HepG2 (cell line): ENCODE data around the gene SETD1A. TPM values are rescaled to one million over a fixed set of nuclear protein-coding genes. Genes with fewer than 3 reads are reported as not detected.

Experiments
- CBX1 ChIP-seq: IDR thresholded peaks from one replicate; pipeline ENCODE4 v1.6.1; 2016; ENCODE audit warnings: antibody characterized with exemption, low read depth
- SAP130 ChIP-seq: IDR thresholded peaks from 2 replicates; pipeline ENCODE4 v1.6.1; 2016; ENCODE audit warnings: low read depth
- SMAD3 ChIP-seq: sonication (generic); formaldehyde crosslinking; IDR thresholded peaks from 2 replicates; pipeline ENCODE4 v1.4.0; 2020; ENCODE audit warnings: missing genetic modification reagents
- SOX13 ChIP-seq, 3 experiments: fragments of 450-650 bp in 1 of 3; sonication (generic) in 1 of 3; formaldehyde crosslinking in 1 of 3; IDR thresholded peaks in 2 of 3; conservative IDR thresholded peaks in 1 of 3; 2 replicates each; pipeline versions ENCODE4 v1.5.0 to v1.6.1; 2016 to 2020; ENCODE audit warnings: antibody characterized with exemption in 1 of 3, mild to moderate bottlenecking in 1 of 3, missing compliant biosample characterization in 1 of 3, missing genetic modification reagents in 1 of 3, moderate library complexity in 1 of 3
- STAT6 ChIP-seq: sonication (generic); formaldehyde crosslinking; IDR thresholded peaks from 2 replicates; pipeline ENCODE4 v1.4.0; 2020; ENCODE audit warnings: missing genetic modification reagents, mild to moderate bottlenecking, borderline replicate concordance
- WIZ ChIP-seq: sonication (generic); formaldehyde crosslinking; IDR thresholded peaks from 2 replicates; pipeline ENCODE4 v1.5.1; 2020; ENCODE audit warnings: mild to moderate bottlenecking, missing genetic modification reagents
- ZBTB37 ChIP-seq: sonication (generic); formaldehyde crosslinking; IDR thresholded peaks from 2 replicates; pipeline ENCODE4 v1.4.0; 2020; ENCODE audit warnings: mild to moderate bottlenecking, missing genetic modification reagents
- ZBTB40 ChIP-seq, 2 experiments: fragments of 450-650 bp in 1 of 2; sonication (generic) in 1 of 2; formaldehyde crosslinking in 1 of 2; IDR thresholded peaks; 2 replicates each; pipeline versions ENCODE4 v1.6.1 to v1.8.0; 2016 to 2022; ENCODE audit warnings: antibody characterized with exemption in 1 of 2, mild to moderate bottlenecking in 1 of 2, missing genetic modification reagents in 1 of 2
- ZNF160 ChIP-seq: sonication (generic); formaldehyde crosslinking; IDR thresholded peaks from 2 replicates; pipeline ENCODE4 v1.8.0; 2022; ENCODE audit warnings: mild to moderate bottlenecking, inconsistent platforms, missing genetic modification reagents
- ZNF225 ChIP-seq: sonication (generic); formaldehyde crosslinking; IDR thresholded peaks from 2 replicates; pipeline ENCODE4 v1.4.0; 2020; ENCODE audit warnings: mild to moderate bottlenecking, missing genetic modification reagents
- ZNF274 ChIP-seq: sonication (generic); formaldehyde crosslinking; IDR thresholded peaks from 2 replicates; pipeline ENCODE4 v1.5.1; 2020; ENCODE audit warnings: mild to moderate bottlenecking, missing genetic modification reagents
- ZNF337 ChIP-seq: sonication (generic); formaldehyde crosslinking; IDR thresholded peaks from 2 replicates; pipeline ENCODE4 v1.5.1; 2020; ENCODE audit warnings: missing genetic modification reagents, low read depth, mild to moderate bottlenecking, borderline replicate concordance
- ZNF557 ChIP-seq: sonication (generic); formaldehyde crosslinking; IDR thresholded peaks from 2 replicates; pipeline ENCODE4 v1.4.0; 2020; ENCODE audit warnings: missing genetic modification reagents
- polyA plus RNA-seq, 8 experiments: library from polyadenylated mRNA; depleted of rRNA in 3 of 8; stranded (reverse) in 7 of 8; unstranded in 1 of 8; fragments of >200 nt; fragmentation: Illumina TruSeq in 4 of 8; extraction: Trizol in 4 of 8; gene quantifications; 2 replicates each; pipeline versions ENCODE4 v1.2.1 to v1.2.3, GENCODE V29; 2011 to 2016; ENCODE audit warnings: low read depth in 4 of 8, missing spikeins in 1 of 8, mixed read lengths in 1 of 8; ENCODE audit not compliant: insufficient read depth in 1 of 8
- total RNA-seq, 5 experiments: library from RNA; depleted of rRNA; stranded (reverse); fragments of >200 nt; fragmentation: Illumina TruSeq; extraction: Trizol; gene quantifications; 2 replicates each; pipeline ENCODE4 v1.2.3, GENCODE V29; 2016; ENCODE audit warnings: low read depth in 1 of 5

The SETD1A gene
- total and polyA plus RNA-seq, 2 of the 13 experiments (the other 11 are each of a cell fraction or from before 2014, with no cell fraction given) = 3.8 to 5.6 TPM

DNA sequence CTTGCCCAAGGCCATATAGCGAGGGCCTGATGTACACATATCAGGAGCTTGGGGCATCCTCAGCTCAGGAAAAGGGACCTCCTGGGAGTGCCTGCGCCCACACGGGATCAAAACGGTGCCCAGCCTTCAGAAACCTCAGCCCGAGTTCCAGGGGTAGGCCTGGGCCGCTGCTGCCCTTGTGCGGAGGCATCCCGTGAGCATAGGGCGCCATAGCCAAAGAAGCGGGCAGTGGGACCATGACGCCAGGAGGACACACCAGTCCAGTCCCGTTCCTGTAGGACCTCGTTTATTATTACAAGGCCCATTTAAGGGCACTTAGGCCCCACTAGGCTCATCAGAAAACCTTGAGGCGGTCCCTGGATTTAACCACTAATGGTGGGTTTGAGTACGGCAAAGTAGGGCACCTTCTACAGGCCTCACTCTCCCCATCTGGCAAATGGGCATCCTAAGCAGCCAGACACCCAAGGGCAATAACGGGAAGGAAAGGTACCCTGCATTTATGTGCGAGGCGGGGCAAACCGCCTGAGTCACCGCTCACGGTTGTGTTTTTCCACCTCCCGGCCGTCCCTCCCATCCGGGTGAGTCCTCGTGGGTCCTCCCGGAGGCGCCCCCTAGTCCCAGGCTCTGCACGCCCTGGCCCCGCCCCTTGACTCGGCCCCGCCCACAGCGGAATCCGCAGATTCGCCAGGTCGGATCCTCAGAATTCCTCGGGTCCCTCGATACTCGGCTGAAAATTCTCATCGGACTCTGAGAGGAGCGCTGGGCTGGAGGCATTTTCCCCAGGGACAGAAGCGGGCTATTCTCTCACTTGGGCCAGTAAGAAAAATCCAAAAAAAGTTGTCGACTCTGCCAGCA lies 726 bp upstream of the SETD1A start (continued):
- TF ChIP-seq ZBTB37 (CRISPR knock-in tag) (no peak), ZNF274 (CRISPR knock-in tag) (peak; percentile 18; the same call in 1 of the 2 replicates), ZNF225 (CRISPR knock-in tag) (peak; percentile 66; the same call in 1 of the 2 replicates), SAP130 (CRISPR knock-in tag) (peak; percentile 73; the same call in 1 of the 2 replicates), ZNF160 (CRISPR knock-in tag) (peak; percentile 59), CBX1 (peak; percentile 90), WIZ (peak; percentile 73; the same call in 1 of the 2 replicates), SMAD3 (CRISPR knock-in tag) (0 out of 2 replicates have a peak, but pooled peaks have one; percentile 35), SOX13 (IDR thresholded peaks at IDR 0.05) (no peak), SOX13 (CRISPR knock-in tag; conservative IDR thresholded peaks at IDR 0.05 in 1 of 2, IDR thresholded peaks at IDR 0.05 in 1 of 2) (peak; percentile 29 to 36; a peak in 1 of 4 replicates), ZNF337 (CRISPR knock-in tag) (no peak), ZBTB40 (IDR thresholded peaks at IDR 0.05) (no peak), ZBTB40 (CRISPR knock-in tag; IDR thresholded peaks at IDR 0.05) (0 out of 2 replicates have a peak, but pooled peaks have one; percentile 7), STAT6 (CRISPR knock-in tag) (0 out of 2 replicates have a peak, but pooled peaks have one; percentile 39), ZNF557 (CRISPR knock-in tag) (0 out of 2 replicates have a peak, but pooled peaks have one; percentile 48)
